CD4-positive, alpha-beta memory T cell (primary cell): Measurements from ENCODE around the gene PTMS. TPM values are rescaled to one million over a fixed set of nuclear protein-coding genes. Genes with fewer than 3 reads are reported as not detected.

Experiments
- CTCF ChIA-PET: fragments of 350-600 bp; sonication (Branson Sonifier 250); formaldehyde crosslinking; loops from one replicate; lab custom pipeline; 2021; ENCODE audit warnings: inconsistent platforms; ENCODE audit not compliant: partially characterized antibody; lab: Charles Lee
- POLR2A ChIA-PET: fragments of 350-600 bp; sonication (Branson Sonifier 250); formaldehyde crosslinking; loops from one replicate; lab custom pipeline; 2021; ENCODE audit not compliant: partially characterized antibody; lab: Charles Lee
- DNase-seq, 5 donors: peaks; one replicate each; pipeline versions ENCODE4 v3.0.0 to v3.0.0-alpha.2; 2020 to 2022; ENCODE audit warnings: mixed read lengths in 1 of 5
- H3K27ac ChIP-seq: one replicate; pipeline ENCODE4 v1.7.0; 2013; ENCODE audit warnings: low read depth, low read length
- H3K27me3 ChIP-seq: 2 replicates; pipeline ENCODE4 v1.7.0; 2013; ENCODE audit warnings: mild to moderate bottlenecking, low read length, moderate library complexity; ENCODE audit not compliant: insufficient read depth
- H3K36me3 ChIP-seq: 2 replicates; pipeline ENCODE4 v1.7.0; 2013; ENCODE audit warnings: mild to moderate bottlenecking, low read length, moderate library complexity; ENCODE audit not compliant: insufficient read depth
- H3K4me1 ChIP-seq: 2 replicates; pipeline ENCODE4 v1.7.0; 2013; ENCODE audit warnings: mild to moderate bottlenecking, low read length, moderate library complexity; ENCODE audit not compliant: insufficient read depth
- H3K4me3 ChIP-seq, 2 donors: one replicate each; pipeline ENCODE4 v1.7.0; 2013; ENCODE audit warnings: low read length in 2 of 2, mild to moderate bottlenecking in 1 of 2
- H3K9me3 ChIP-seq, 2 donors: one replicate each; pipeline ENCODE4 v1.7.0; 2013; ENCODE audit warnings: low read length in 2 of 2, control low read depth in 1 of 2; ENCODE audit not compliant: control insufficient read depth in 1 of 2
- H3K27ac Mint-ChIP-seq, 7 donors: one replicate each; pipeline ENCODE4 v1.8.0; 2020 to 2021; ENCODE audit warnings: mixed read lengths in 7 of 7, mild to moderate bottlenecking in 6 of 7, inconsistent platforms in 3 of 7, moderate library complexity in 3 of 7
- H3K27me3 Mint-ChIP-seq, 2 donors: one replicate each; pipeline ENCODE4 v1.8.0; 2020 to 2021; ENCODE audit warnings: mixed read lengths in 2 of 2
- H3K36me3 Mint-ChIP-seq, 2 donors: one replicate each; pipeline ENCODE4 v1.8.0; 2020 to 2021; ENCODE audit warnings: mixed read lengths in 2 of 2, inconsistent platforms in 1 of 2, mild to moderate bottlenecking in 1 of 2
- H3K4me1 Mint-ChIP-seq, 4 donors: one replicate each; pipeline ENCODE4 v1.8.0; 2020 to 2021; ENCODE audit warnings: mixed read lengths in 4 of 4, mild to moderate bottlenecking in 1 of 4
- H3K4me3 Mint-ChIP-seq, 8 donors: one replicate each; pipeline ENCODE4 v1.8.0; 2020 to 2021; ENCODE audit warnings: mixed read lengths in 8 of 8, mild to moderate bottlenecking in 7 of 8, moderate library complexity in 6 of 8, inconsistent platforms in 3 of 8
- H3K9me3 Mint-ChIP-seq, 8 donors: one replicate each; pipeline ENCODE4 v1.8.0; 2020 to 2021; ENCODE audit warnings: mixed read lengths in 8 of 8, mild to moderate bottlenecking in 5 of 8, inconsistent platforms in 3 of 8, moderate library complexity in 1 of 8
- intact Hi-C: fragments of 100-400 bp; cut with micrococcal nuclease; formaldehyde crosslinking; loops from one replicate; pipeline ENCODE4 v1.15.1; 2023
- polyA plus RNA-seq, 2 donors: library from polyadenylated mRNA; unstranded; fragments of 300-500 nt; fragmentation: Illumina TruSeq; gene quantifications; one replicate each; pipeline ENCODE4 v1.2.3, GENCODE V29; 2021
- total RNA-seq, 2 experiments: library from RNA; stranded (reverse); gene quantifications; one replicate each; pipeline ENCODE4 v1.2.3, GENCODE V29; 2021

The PTMS gene
- total and polyA plus RNA-seq, 4 experiments from 2014 or later: 1.3 to 3.6 (median 2.4) TPM

DNA sequence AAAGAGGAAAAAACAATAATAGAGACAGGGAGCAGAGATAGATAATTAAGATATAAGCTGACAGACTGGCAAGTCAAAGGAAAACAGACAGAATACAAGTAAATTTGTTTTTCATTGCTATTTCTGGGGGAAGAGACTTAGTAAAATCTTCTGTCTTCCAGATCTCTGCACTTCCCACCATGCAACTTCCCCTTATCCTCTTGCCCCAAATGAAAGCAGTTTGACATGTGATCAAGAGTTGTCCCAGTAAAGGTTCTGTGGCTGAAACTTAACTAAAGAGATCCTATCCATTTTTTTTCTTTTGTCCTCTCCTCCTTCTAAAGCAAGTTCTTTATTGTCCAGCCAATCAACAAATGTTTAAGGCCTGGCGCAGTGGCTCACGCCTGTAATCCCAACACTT is 11.8 kb upstream of the PTMS start:
- peaks cover 10 to 26% (median 18%) of the 10 kb centered on the region in 4 donors for H3K4me1 Mint-ChIP-seq
- H3K27ac ChIP-seq: no peak overlapping the region
- H3K4me3 Mint-ChIP-seq: peak overlapping the region in 3 of 8 donors; percentile 1 to 29 (median 25)
- ChIA-PET CTCF (interaction anchor here (0.5 to 13.5 kb wide), 24 partner anchors 9 to 158 kb away, joined by 3 to 343 read pairs (median 10); partner anchors contain the start of genes CD4, CDCA3, COPS7A and GPR162), POLR2A (interaction anchor here (1.8 to 4.6 kb wide), 16 partner anchors 12 to 118 kb away, joined by 9 to 52 read pairs (median 28); partner anchors contain the start of genes CD4, CDCA3, COPS7A and GPR162)
- H3K27me3 Mint-ChIP-seq: peaks cover 0 to 5% of the 10 kb centered on the region in 2 donors
- H3K9me3 Mint-ChIP-seq: no peaks in the 10 kb centered on the region
- no peaks in the 10 kb centered on the region for H3K9me3 ChIP-seq
- peaks cover 13% of the 10 kb centered on the region for H3K4me1 ChIP-seq
- peaks cover 19% of the 10 kb centered on the region for H3K36me3 ChIP-seq
- H3K27me3 ChIP-seq: no peaks in the 10 kb centered on the region
- H3K4me3 ChIP-seq: no peak overlapping the region
- intact Hi-C loops: no loop called here
- no peak for DNase-seq
- peak overlapping the region in 3 of 7 donors; percentile 6 to 100 (median 99) for H3K27ac Mint-ChIP-seq
- H3K36me3 Mint-ChIP-seq: peaks cover 0 to 28% of the 10 kb centered on the region in 2 donors

DNA sequence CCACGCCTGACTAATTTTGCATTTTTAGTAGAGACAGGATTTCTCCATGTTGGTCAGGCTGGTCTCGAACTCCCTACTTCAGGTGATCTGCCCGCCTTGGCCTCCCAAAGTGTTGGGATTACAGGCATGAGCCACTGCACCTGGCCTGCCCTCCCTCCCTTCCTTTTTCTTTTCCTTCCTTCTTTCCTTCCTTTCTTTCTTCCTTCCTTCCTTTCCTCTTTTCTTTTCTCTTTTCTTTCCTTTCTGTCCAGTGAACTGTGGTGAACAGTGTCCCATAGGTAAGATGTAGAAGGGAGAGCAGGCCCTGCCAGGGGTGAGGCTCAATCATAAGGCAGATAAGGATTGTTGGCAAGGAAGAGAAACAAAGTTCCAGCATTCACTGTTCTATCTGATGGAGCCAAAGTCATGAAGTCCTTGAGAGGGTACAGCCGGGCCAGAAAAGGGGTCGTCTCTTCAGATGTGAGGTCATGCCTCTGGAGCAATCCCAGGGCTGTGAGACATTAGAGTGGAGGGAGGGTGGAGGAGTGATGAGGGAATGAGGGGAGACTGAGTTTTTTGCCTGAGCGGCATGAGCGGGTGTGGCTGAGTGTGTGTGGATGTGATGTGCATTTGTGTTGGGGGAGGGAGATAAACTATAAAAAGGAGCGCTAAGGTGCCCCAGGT is 9.0 kb upstream of the PTMS start:
- peaks cover 0 to 7% of the 10 kb centered on the region in 2 donors for H3K36me3 Mint-ChIP-seq
- H3K27me3 ChIP-seq: no peaks in the 10 kb centered on the region
- peaks cover 5 to 16% (median 11%) of the 10 kb centered on the region in 4 donors for H3K4me1 Mint-ChIP-seq
- DNase-seq: no peak
- peaks cover 5% of the 10 kb centered on the region for H3K4me1 ChIP-seq
- ChIA-PET CTCF (interaction anchor here (1.3 to 13.5 kb wide), 4 partner anchors 19 to 79 kb away, joined by 5 to 343 read pairs (median 74); partner anchors contain the start of genes GPR162, LAG3 and PTMS), POLR2A (interaction anchor here (0.7 kb wide), 1 partner anchor 68 kb away, joined by 3 read pairs; no protein-coding TSS in a partner anchor)
- H3K27me3 Mint-ChIP-seq: peaks cover 0 to 5% of the 10 kb centered on the region in 2 donors
- no peak overlapping the region for H3K4me3 ChIP-seq
- no peaks in the 10 kb centered on the region for H3K36me3 ChIP-seq
- peak overlapping the region in 1 of 7 donors; percentile 19 for H3K27ac Mint-ChIP-seq
- H3K27ac ChIP-seq: no peak overlapping the region
- no peaks in the 10 kb centered on the region for H3K9me3 Mint-ChIP-seq
- intact Hi-C loops: no loop called here
- no peaks in the 10 kb centered on the region for H3K9me3 ChIP-seq
- H3K4me3 Mint-ChIP-seq: no peak overlapping the region

DNA sequence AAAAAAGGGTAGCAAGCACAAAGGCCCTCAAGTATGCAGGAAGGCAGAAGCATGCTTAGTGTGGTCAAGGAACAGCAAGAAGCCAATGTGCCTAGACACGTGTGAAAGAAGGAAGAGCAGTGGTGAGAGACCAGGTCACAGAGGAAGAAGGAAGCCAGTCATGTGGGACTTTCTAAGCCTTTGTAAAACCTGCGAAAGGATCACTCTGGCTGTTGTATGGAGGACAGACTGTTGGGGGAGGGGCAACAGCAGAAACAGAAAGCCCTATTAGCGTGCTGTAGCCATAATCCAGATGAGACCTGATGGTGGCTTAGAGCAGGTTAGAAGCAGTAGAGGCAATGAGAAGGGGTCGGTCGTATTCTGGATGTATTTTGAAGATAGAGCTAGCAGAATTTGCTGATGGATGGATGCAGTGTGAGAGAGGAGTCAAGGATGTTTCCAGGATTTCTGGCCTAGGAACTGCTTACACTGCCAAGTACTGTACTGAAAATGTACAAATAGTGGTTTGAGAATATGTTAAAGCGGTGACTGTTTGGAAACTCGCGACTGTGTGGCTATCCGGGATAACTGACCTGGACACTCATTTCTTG is 7.6 kb upstream of the PTMS start:
- no peaks in the 10 kb centered on the region for H3K4me1 ChIP-seq
- ChIA-PET CTCF (interaction anchor here (1.3 to 13.5 kb wide), 5 partner anchors 18 to 77 kb away, joined by 4 to 343 read pairs (median 6); partner anchors contain the start of genes GPR162, LAG3 and PTMS), POLR2A (interaction anchor here (1.2 to 1.4 kb wide), 2 partner anchors 24 to 31 kb away, joined by 3 read pairs; partner anchors contain the start of gene CD4)
- Mint-ChIP-seq H3K27me3 (peaks cover 0 to 5% of the 10 kb centered on the region in 2 donors), H3K27ac (peak overlapping the region in 3 of 7 donors; percentile 17 to 66 (median 36)), H3K9me3 (no peaks in the 10 kb centered on the region), H3K36me3 (no peaks in the 10 kb centered on the region), H3K4me1 (peaks cover 2 to 7% (median 3%) of the 10 kb centered on the region in 4 donors), H3K4me3 (no peak overlapping the region)
- no peak overlapping the region for H3K4me3 ChIP-seq
- no peak overlapping the region for H3K27ac ChIP-seq
- no peak for DNase-seq
- no peaks in the 10 kb centered on the region for H3K27me3 ChIP-seq
- H3K9me3 ChIP-seq: no peaks in the 10 kb centered on the region
- no peaks in the 10 kb centered on the region for H3K36me3 ChIP-seq
- intact Hi-C loops: no loop called here

DNA sequence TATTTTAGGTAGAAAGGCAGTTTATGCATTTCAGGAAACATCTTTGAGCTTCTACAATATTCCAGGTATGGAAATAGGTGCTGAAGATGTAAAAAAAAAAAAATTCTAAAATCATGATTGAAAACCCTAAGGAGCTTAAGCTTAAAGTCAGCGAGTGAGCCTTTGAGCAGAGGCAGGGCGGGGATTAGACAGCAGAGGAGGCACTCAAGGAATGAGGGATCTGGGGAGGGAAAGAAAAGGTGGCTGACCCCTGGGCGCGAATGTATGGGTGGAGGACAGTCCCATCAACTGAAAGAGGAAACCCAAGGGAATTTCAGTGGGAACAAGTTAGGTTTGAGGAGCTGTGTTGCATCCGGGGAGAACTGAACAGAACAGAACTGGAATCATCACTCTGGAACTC is 6.4 kb upstream of the PTMS start:
- Histone ChIP-seq H3K4me1 (peaks cover 8% of the 10 kb centered on the region), H3K36me3 (no peaks in the 10 kb centered on the region), H3K9me3 (no peaks in the 10 kb centered on the region), H3K27me3 (no peaks in the 10 kb centered on the region), H3K27ac (no peak overlapping the region), H3K4me3 (no peak overlapping the region)
- intact Hi-C loops: no loop called here
- Mint-ChIP-seq H3K27ac (peak overlapping the region in 1 of 7 donors; percentile 69), H3K4me1 (peaks cover 5 to 12% (median 8%) of the 10 kb centered on the region in 4 donors), H3K9me3 (no peaks in the 10 kb centered on the region), H3K27me3 (peaks cover 5 to 10% of the 10 kb centered on the region in 2 donors), H3K36me3 (no peaks in the 10 kb centered on the region), H3K4me3 (no peak overlapping the region)
- no peak for DNase-seq
- POLR2A ChIA-PET: interaction anchor here (1.4 kb wide), 1 partner anchor 30 kb away, joined by 3 read pairs; the partner anchor contains the start of gene CD4
- CTCF ChIA-PET: interaction anchor here (1.0 to 13.5 kb wide), 5 partner anchors 16 to 75 kb away, joined by 3 to 343 read pairs (median 4); partner anchors contain the start of genes GPR162, LAG3 and PTMS

DNA sequence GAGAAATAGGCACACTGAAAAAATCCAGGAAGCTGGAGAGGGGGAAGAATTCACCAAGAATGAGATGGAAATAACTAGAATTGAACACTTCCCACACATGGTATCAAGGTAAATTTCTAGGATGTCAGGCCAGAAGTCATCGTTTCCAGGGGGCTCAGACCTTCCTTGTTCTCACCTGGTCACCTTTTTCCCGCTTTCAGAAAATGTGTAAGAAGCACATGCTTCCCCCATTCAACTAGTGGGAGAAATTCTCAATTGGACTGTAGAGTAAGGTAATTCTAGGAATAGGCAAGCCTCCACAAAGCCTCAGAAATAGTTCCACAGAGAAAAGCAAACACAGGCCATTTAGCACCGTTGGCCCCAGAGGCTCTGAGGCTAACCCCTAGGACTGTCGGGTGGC is 2.8 kb upstream of the PTMS start:
- intact Hi-C loops: no loop called here
- no peak overlapping the region for H3K27ac ChIP-seq
- H3K4me3 ChIP-seq: no peak overlapping the region
- CTCF ChIA-PET: interaction anchor here (0.9 to 13.5 kb wide), 4 partner anchors 9 to 73 kb away, joined by 3 to 343 read pairs (median 9); partner anchors contain the start of genes LAG3, MLF2 and PTMS
- peaks cover 15 to 38% (median 27%) of the 10 kb centered on the region in 4 donors for H3K4me1 Mint-ChIP-seq
- H3K4me3 Mint-ChIP-seq: peak overlapping the region in 2 of 8 donors; percentile 13 to 31
- H3K36me3 ChIP-seq: no peaks in the 10 kb centered on the region
- DNase-seq: no peak
- peaks cover 19% of the 10 kb centered on the region in 2 donors for H3K27me3 Mint-ChIP-seq
- POLR2A ChIA-PET: interaction anchor here (1.0 kb wide), 1 partner anchor 70 kb away, joined by 3 read pairs; no protein-coding TSS in a partner anchor
- H3K4me1 ChIP-seq: peaks cover 27% of the 10 kb centered on the region
- no peaks in the 10 kb centered on the region for H3K9me3 ChIP-seq
- H3K27me3 ChIP-seq: peaks cover 15% of the 10 kb centered on the region
- no peak overlapping the region for H3K27ac Mint-ChIP-seq
- peaks cover 0 to 1% of the 10 kb centered on the region in 2 donors for H3K36me3 Mint-ChIP-seq
- peaks cover 0 to 2% (median 0%) of the 10 kb centered on the region in 8 donors for H3K9me3 Mint-ChIP-seq

DNA sequence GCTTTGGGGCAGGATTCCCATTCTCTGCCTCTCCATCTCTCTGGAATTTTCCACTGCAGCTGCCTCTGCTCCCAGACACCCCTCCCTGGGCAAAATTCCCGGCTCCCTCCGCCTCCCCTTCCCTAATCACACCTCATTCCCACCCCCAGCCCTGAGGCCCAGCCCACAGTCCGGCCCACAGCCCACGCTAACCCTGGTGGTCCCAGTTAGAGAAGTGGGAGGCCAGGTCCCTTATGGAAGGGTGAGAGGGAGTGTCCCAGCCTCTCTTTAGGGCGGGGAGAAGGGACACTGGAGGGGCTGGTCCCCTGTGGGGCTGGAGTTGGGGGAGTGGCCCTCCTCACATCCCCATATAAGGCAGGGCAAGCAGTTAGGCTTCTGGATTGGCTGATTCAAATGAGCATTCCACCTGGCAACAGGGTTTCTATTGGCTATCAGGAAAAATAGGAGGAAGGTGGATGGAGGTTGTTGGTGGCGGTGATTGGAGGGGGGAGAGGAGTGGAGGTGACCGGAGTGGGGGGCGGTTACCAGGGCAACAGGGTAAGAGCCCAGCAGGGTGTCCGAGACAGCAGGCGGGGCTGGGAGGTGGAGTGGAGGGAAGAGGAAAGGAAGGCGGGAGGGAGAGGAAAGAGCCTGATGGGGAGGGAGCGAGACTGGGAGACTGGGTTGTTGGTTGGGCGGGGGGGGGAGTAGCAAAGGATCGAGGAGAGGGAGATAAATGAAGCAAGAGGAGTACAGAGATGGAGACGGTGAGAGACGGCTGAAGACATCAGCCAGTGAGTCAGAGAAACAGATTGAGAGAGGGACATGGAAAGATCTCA is 1.9 kb upstream of the PTMS start:
- DNase-seq: peak; percentile 47 to 79 (median 56)
- Mint-ChIP-seq H3K4me3 (peak overlapping the region; percentile 3 to 72 (median 62)), H3K27me3 (peaks cover 16 to 25% of the 10 kb centered on the region in 2 donors), H3K36me3 (peaks cover 0 to 1% of the 10 kb centered on the region in 2 donors), H3K27ac (peak overlapping the region in 2 of 7 donors; percentile 31 to 46), H3K4me1 (peaks cover 15 to 40% (median 28%) of the 10 kb centered on the region in 4 donors), H3K9me3 (peaks cover 0 to 2% (median 0%) of the 10 kb centered on the region in 8 donors)
- ChIA-PET CTCF (interaction anchor here (0.9 to 23.3 kb wide), 8 partner anchors 7 to 72 kb away, joined by 3 to 343 read pairs (median 24); partner anchors contain the start of genes GPR162, LAG3, MLF2 and PTMS), POLR2A (interaction anchor here (1.0 to 4.1 kb wide), 4 partner anchors 11 to 69 kb away, joined by 3 to 44 read pairs (median 22); partner anchors contain the start of genes CD4 and MLF2)
- no peaks in the 10 kb centered on the region for H3K36me3 ChIP-seq
- intact Hi-C loops: no loop called here
- peaks cover 15% of the 10 kb centered on the region for H3K27me3 ChIP-seq
- H3K4me1 ChIP-seq: peaks cover 27% of the 10 kb centered on the region
- H3K9me3 ChIP-seq: no peaks in the 10 kb centered on the region
- H3K27ac ChIP-seq: no peak overlapping the region
- H3K4me3 ChIP-seq: no peak overlapping the region
